Measurements from ENCODE around the gene CDH23.

DNA sequence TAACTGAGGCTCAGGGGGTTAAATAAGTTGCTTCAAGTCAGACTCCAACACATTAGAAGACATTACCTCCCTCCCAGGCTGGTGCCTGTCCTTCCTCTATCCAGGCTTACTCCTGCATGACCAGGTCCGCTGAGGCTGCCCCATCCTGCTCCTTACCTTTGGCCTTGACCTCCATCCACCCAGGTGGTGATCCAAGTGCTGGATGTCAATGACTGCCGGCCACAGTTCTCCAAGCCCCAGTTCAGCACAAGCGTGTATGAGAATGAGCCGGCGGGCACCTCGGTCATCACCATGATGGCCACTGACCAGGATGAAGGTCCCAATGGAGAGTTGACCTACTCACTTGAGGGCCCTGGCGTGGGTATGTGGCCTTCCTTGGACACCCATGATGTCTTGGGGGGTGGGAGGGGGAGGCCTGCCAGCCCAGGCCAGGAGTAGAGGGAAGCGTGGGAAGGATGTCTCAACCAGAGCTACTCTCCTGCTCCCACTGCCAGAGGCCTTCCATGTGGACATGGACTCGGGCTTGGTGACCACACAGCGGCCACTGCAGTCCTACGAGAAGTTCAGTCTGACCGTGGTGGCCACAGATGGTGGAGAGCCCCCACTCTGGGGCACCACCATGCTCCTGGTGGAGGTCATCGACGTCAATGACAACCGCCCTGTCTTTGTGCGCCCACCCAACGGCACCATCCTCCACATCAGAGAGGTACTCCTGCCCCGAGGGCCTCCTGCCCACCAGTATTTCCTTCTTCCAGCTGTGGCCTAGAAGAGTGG is 406.2 kb downstream of the CDH23 start:
- TF ChIP-seq POLR2AphosphoS5 (IDR thresholded peaks at IDR 0.05; ENCODE audit: low read depth, low read length) = no peak
- no peak for TF ChIP-seq SIN3A (IDR thresholded peaks at IDR 0.05; ENCODE audit: borderline replicate concordance, insufficient read depth, low read length)
- no peak for TF ChIP-seq REST (IDR thresholded peaks at IDR 0.05; ENCODE audit: insufficient read depth in 1 of 2, low read depth in 2 of 2, low read length in 2 of 2)
- TF ChIP-seq TAF1 (IDR thresholded peaks at IDR 0.05; ENCODE audit: borderline replicate concordance, insufficient read depth, low read length) = no peak
- TF ChIP-seq FOXP2 (optimal IDR thresholded peaks at IDR 0.05; ENCODE audit: borderline replicate concordance, extremely low read depth, extremely low read length, insufficient read depth) = no peak
